Liver (tissue), 3 donors: ENCODE results near the gene SALL1.

Source experiments
- EGR1 ChIP-seq, 2 donors: IDR thresholded peaks; 2 replicates each; pipeline ENCODE4 v1.6.1; 2016 to 2018; ENCODE audit warnings: antibody characterized with exemption in 2 of 2, low read depth in 2 of 2
- JUND ChIP-seq, 2 donors: IDR thresholded peaks; 2 replicates each; pipeline ENCODE4 v1.6.1; 2016; ENCODE audit warnings: antibody characterized with exemption in 2 of 2
- TAF1 ChIP-seq: conservative IDR thresholded peaks from 2 replicates; pipeline ENCODE4 v1.6.1; 2016; ENCODE audit warnings: antibody characterized with exemption, mild to moderate bottlenecking
- TF ChIP-seq, protein P1 (sequence below): fragments of 150-350 bp; IDR thresholded peaks from 2 replicates; pipeline ENCODE4 v1.5.1; 2017; ENCODE audit warnings: improper control_type of control experiment, low read depth, low read length; ENCODE audit not compliant: missing input control
- TF ChIP-seq, protein P2 (sequence below): IDR thresholded peaks from 2 replicates; pipeline ENCODE4 v1.6.1; 2016; ENCODE audit warnings: antibody characterized with exemption
- donor health status: healthy.
- donor health status: healthy.

GRCh38 chr16:51109173-51109572 is 41.9 kb downstream of the SALL1 start:
- TF ChIP-seq, protein P1, sequence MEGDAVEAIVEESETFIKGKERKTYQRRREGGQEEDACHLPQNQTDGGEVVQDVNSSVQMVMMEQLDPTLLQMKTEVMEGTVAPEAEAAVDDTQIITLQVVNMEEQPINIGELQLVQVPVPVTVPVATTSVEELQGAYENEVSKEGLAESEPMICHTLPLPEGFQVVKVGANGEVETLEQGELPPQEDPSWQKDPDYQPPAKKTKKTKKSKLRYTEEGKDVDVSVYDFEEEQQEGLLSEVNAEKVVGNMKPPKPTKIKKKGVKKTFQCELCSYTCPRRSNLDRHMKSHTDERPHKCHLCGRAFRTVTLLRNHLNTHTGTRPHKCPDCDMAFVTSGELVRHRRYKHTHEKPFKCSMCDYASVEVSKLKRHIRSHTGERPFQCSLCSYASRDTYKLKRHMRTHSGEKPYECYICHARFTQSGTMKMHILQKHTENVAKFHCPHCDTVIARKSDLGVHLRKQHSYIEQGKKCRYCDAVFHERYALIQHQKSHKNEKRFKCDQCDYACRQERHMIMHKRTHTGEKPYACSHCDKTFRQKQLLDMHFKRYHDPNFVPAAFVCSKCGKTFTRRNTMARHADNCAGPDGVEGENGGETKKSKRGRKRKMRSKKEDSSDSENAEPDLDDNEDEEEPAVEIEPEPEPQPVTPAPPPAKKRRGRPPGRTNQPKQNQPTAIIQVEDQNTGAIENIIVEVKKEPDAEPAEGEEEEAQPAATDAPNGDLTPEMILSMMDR = no peak
- TF ChIP-seq TAF1 (no peak), JUND (IDR thresholded peaks at IDR 0.05) (no peak), EGR1 (IDR thresholded peaks at IDR 0.05; ENCODE audit: low read depth in 2 of 2) (no peak)
- TF ChIP-seq, protein P2, sequence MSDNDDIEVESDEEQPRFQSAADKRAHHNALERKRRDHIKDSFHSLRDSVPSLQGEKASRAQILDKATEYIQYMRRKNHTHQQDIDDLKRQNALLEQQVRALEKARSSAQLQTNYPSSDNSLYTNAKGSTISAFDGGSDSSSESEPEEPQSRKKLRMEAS = no peak
